Tongue (tissue), 2 donors: ENCODE data around the gene TBX6. TPM values are rescaled to one million over a fixed set of nuclear protein-coding genes. Genes with fewer than 3 reads are reported as not detected.

ENCODE experiments used
- DNase-seq: peaks from one replicate; pipeline ENCODE4 v3.0.0-alpha.2; 2015
- total RNA-seq: library from RNA; depleted of rRNA; stranded (reverse); fragments of >200 nt; gene quantifications from one replicate; pipeline ENCODE4 v1.2.3, GENCODE V29; 2014

Gene TBX6
- total RNA-seq, 1 donor from 2014 or later: 1.4 TPM

DNA sequence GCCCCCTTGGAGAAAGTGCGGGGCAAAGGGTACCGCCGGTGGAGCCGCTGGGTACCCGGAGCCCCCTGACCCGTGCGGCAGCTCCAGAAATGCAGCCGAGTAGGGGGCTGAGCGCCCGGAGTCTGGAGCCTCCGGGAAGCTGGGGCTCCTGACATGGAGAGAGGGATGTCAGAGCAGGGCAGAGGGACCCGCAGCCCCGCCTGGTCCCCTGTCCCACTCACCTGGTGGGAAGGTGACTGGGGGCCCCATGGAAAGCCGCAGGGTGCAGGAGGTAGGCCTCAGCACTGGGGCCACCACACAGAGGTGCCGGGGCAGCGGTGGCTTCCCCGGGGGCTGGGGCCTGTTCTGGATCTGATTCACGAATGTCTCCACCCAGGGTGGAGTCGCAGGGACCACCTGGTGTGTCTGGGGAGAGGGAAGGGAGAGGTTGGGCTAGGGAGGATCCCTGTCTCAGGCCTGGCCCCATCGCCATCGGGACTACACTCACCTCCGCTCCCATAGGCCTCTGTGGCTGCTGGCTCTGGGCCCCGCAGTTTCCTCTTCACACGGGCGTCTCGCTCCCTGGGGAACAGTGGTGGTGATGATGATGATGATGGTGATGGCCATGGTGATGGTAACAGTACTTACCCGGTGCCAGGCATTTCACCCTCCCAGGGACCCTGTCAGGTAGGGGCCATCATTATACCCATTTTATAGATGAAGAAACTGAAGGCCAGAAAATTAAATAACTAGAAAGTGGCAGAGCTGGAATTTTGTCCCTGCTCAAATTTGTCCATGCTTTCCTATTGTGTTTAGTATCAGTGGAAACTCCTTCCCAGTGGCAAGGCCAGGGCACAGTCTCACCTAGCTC is 5.2 kb downstream of the TBX6 start:
- DNase-seq: no peak

DNA sequence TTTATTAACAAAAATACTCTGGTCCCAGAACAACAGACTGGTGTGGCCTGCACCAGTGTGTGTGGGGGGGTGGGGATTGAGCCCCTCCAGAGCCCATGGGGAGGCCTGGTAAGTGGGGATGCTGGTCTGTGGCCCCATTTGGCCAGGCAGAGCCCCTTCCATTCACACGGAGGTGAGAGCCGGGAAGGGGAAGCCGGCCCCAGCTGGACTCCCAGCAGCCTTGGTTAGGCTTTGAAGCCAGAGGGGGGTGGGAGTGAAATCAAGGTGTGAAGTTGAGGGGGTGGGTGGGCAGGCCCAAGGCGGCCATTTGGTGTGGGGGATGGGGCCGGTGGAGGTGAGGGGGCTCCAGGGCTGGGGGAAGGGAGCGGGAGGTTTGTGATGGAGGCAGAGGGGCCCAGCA is 5.9 kb downstream of the TBX6 start:
- DNase-seq: no peak

DNA sequence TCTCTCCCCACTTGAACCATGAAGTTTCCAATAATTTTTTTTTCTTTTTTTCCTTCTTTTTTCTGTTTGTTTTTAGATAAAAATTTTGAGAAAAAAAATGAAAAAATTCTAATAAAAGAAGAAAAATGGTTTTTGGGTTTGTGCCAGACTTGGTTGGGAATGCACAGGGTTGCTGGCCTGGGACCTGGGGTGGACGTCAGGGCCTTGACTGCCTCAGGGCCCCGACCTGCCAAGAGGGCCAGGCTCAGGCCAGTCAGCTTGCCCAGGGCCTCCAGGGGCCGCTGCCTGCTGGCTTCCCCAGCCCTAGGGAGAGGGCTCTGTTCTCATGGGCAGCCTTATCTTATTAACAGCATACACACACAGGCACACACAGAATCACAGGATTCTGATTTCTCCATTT is 6.5 kb downstream of the TBX6 start:
- DNase-seq: no peak

DNA sequence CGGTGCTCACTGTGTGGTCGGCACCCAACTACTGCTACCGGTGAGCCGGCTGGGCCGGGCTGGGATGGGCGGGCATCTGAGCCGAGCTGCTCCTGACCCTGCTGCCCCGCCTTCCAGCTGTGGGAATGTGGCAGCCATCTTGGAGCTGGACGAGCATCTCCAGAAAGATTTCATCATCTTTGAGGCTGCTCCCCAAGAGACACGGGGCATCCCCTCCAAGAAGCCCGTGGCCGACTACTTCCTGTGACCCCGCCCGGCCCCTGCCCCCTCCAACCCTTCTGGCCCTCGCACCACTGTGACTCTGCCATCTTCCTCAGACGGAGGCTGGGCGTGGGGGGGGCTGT is 6.9 kb downstream of the TBX6 start:
- DNase-seq: no peak

DNA sequence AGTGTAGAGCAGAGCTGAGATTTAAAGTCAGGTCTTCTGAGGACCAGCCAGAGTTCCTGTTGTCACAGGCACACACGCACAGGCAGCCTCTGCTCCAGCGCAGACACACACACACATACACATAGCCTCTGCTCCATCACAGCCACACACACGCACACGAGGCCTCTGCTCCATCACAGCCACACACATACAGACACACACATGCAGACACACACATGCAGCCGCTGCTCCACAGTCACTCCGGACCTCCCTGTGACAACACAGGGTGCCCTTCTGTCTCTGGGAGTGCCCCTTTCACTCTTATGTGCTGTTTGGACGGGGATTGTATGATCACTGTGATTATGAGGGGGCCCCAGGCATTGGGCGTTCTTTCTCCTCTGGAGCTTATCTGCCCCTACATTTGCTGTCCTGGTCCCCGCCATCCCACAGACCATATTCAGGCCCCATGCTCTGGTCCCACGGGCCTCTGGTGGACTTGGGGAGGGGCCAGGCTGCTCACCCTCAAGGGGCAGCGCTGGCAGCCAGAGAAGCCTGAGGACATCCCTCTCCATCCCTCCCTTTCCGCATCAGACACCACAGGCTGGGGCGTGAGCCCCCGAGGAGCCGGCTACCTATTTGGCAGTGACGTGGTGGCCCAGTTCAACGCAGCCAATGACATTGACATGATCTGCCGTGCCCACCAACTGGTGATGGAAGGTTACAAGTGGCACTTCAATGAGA is 7.5 kb downstream of the TBX6 start:
- no peak for DNase-seq

DNA sequence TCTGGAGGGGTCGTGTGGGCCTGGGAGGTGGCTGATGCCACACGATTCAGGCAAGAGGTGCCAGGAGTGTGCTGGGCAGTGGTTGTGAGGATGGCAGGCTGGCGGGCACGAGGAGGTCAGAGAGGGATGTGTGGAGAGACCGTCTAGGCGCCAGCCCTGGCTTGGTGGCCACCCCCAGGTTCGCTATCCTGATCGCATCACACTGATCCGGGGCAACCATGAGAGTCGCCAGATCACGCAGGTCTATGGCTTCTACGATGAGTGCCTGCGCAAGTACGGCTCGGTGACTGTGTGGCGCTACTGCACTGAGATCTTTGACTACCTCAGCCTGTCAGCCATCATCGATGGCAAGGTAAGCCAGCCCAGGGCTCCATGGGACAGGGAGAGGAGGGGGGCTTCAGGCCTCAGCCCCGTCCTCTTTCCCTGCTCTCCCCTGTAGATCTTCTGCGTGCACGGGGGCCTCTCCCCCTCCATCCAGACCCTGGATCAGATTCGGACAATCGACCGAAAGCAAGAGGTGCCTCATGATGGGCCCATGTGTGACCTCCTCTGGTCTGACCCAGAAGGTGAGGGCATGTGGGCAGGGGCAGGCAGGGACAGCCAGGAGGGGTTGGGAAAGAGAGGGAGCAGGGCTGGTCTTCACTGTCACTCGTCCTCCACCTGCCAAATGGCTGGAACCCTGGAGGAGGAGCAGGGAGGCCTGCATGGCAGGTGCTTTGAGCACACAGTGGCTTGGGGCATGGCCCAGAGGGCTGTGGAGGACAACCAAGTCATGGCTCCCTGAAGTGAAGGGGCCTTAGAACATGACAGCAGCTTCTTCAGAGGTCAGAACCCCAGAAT is 8.3 kb downstream of the TBX6 start:
- no peak for DNase-seq

DNA sequence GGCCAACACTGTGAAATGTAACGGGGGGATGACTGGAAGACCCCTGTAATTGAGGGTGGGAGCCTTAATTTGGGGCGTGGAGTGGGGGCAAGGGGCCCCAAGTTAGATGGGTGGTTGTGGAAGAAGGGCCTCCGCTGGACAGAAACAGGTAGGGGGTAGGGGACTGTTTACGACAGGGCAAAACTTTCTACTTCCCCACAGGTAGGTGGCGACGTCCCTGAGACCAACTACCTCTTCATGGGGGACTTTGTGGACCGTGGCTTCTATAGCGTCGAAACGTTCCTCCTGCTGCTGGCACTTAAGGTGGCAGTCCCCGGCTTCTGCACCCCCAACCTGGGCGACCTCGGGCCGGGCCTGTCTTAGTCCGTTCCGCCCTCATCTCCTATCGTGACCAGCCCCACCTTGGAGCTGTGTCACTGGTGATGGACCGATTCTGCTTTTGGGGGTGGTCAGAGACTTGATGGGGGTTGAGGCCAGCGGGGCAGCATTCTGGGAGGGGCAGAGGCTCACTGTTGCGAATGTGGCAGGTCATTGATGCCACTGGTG is 9.1 kb downstream of the TBX6 start:
- no peak for DNase-seq

DNA sequence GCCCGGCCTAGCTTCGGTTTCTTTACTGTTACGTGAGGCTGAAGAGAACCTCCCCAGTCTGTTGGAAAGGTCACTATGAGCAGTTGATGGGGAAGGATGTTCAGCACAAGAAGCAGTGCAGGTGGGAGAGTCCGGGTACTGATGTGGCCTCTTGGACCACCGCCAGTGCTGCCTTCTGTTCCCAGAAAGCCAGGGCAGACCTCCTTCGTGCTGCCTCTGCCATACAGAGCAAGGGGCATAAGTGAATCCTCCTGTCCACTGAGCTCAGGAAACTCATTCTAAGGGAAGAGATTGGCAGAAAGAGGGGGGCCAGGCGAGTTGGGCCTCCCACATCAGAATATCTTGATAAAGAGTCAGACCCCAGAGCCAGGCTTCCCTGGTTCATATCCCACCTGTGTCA is 12.2 kb downstream of the TBX6 start:
- DNase-seq: no peak

DNA sequence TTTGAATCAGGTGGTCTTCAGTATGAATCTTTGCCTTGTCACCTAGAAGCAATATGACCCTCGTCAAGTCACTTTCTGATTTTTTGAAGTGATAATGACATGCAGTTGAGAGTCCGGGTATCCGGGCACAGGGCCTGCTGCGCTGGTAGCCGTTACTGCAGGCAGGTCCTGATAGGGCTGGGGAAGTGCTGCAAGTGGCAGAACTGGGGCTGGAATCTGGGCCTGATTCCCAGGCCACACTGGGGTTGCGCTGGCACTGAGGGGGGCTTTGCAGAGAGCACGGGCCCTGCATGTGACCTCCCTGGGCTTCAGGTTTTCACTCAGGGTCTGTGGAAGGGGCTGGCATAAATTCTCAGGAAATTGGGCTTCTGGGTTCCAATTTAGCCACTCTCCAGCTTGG is 13.0 kb downstream of the TBX6 start:
- DNase-seq: no peak

DNA sequence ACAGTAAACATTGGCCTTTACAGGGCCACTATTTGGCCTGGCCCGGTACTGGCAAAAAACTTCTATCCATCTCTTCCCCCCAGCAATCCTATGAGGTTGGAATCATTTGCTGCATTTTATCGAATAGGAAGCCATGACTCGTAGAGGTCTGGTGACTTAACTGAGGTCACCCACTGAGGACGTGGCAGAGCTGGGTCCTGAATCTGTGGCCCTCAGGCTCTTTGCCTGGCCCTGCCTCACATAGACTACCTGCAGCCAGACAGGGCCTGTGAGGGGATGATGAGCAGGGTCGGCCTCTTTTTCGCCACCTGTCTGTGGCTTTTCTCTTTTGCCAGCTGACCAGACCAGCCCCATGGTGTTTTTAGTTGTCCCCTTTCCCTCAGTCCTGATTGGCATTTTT is 14.1 kb downstream of the TBX6 start:
- DNase-seq: no peak

DNA sequence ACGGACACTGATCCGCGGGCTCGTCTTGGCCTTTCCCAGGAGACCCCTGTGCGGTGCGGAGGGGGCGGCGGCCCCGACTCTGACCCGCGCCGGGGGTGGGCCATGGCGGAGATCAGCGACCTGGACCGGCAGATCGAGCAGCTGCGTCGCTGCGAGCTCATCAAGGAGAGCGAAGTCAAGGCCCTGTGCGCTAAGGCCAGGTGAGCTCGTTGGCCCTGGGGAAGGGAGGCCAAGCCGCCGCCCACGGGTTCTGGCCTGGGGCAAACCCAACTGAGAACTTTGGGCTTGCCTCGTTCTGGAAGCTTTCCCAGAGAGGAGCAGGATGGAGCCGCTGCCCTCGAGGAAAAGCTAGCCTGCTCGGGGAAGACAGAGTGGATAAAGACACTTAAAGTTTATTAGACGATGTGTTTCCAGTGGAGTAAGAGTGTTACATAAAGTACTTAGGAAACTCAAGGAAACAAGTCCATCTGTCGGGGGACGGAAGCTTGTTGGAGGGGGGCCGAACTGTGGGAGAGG is 15.4 kb downstream of the TBX6 start:
- DNase-seq: no peak

DNA sequence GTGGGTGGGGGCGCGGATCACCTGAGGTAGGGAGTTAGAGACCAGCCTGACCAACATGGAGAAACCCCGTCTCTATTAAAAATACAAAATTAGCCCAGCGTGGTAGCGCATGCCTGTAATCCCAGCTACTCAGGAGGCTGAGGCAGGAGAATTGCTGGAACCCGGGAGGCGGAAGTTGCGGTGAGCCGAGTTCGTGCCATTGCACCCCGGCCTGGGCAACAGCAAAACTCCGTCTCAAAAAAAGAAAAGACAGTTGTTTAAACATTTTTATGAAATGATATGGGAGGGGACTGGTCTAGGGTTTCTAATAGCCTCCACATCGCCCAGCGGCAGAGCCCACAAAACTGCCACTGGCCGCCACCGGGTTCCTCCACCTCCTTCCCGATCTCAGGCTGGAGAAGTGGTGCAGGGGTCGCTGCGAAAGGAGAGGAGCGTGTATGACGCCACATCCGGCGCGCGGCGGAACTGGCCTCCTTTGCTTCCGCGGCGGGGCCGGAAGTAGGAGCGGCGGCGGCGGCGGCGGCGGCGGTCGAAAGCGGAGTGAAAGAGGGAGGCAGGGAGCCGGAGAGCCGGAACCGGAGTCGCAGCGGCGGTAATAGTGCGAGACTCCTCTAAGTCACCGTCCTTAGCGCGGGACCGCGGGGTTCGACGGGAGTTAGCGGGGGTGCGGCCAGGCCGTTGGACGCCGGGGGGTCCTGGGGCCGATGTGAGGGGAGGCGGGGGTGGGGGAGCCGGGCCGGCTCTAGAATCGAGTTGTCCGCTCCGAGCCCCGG is 16.0 kb downstream of the TBX6 start, which contains the start of gene PPP4C:
Gene PPP4C, plus strand, starts transcription at position 492 of the 773 bp plus-strand sequence. CDS start 384 bp downstream, outside the sequence.
- peak; percentile 96 for DNase-seq

DNA sequence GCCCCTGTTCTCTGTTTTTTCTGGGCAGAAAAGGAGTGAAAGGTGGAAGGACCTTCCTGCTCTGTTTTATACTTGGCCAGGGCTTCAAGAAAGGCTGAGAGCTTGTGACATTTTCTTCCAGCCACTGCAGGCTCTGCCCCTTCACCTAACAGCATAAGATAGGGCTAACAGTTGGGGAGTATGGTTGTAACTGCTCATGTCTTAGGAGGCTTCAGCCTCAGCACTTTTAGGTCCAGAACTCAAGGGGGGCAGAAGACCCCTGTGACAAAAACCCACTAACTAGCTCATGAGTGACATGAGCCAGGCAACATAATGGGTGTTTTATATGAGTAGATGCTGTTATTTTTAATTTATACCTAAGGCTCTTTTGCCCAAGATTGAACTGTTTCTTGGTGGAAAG is 21.2 kb downstream of the TBX6 start:
- no peak for DNase-seq

DNA sequence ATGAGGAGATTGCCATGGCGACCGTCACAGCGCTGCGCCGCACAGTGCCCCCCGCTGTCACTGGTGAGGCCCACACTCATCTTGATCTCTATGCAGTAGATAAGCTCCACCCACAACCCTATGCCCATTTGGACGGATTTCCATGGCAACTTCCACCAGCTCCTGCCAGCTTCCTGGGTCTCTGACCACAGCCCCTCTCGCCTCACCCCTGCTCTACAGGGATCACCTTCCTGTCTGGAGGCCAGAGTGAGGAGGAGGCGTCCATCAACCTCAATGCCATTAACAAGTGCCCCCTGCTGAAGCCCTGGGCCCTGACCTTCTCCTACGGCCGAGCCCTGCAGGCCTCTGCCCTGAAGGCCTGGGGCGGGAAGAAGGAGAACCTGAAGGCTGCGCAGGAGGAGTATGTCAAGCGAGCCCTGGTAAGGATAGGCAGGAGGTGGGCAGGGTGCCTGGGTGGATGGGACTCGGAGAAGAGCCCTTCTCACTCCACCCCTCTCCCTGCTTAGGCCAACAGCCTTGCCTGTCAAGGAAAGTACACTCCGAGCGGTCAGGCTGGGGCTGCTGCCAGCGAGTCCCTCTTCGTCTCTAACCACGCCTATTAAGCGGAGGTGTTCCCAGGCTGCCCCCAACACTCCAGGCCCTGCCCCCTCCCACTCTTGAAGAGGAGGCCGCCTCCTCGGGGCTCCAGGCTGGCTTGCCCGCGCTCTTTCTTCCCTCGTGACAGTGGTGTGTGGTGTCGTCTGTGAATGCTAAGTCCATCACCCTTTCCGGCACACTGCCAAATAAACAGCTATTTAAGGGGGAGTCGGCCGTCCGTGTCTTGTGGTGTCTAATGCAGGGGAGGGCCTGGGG is 21.9 kb downstream of the TBX6 start:
- no peak for DNase-seq

DNA sequence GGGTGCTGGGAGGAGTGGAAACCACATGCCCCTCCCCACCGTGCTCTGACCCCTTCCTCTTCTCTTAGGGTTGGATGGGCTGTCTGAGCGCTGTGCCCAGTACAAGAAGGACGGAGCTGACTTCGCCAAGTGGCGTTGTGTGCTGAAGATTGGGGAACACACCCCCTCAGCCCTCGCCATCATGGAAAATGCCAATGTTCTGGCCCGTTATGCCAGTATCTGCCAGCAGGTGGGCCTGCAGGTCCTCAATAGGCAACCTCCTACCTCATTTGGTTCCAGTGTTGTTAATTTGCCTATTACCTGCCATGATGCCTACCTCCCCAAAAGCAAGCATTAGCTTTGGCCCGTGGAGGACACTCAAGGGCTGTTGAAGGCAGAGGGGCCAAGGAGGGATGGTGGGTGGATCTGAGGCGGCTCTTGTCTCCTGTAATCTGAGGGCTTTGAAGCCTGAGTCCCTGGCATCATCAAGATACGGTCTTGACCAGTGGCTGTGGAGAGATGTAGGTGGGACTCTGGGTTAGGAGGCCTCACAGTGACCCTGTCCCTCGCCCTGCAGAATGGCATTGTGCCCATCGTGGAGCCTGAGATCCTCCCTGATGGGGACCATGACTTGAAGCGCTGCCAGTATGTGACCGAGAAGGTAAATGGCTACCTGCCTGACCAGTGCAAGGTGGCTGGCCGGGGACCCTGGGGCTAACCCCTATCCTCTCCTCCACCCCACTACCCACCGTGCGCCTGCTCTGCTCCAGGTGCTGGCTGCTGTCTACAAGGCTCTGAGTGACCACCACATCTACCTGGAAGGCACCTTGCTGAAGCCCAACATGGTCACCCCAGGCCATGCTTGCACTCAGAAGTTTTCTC is 22.7 kb downstream of the TBX6 start:
- no peak for DNase-seq

DNA sequence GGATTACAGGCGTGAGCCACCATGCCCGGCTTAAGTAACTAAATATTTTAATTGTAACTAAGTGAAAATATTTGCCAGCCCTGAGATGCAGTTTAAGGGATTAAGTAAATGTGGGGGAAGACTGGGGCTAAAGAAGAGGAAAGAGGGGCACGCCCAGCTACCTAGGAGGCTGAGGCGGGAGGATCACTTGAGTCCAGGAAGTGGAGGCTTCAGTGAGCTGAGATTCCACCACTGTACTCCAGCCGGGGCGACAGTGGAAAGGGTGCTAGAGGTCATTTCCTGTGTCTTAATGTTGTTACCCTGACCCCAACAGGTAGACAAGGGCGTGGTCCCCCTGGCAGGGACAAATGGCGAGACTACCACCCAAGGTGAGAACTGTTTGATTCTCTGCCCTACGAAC is 23.4 kb downstream of the TBX6 start:
- DNase-seq: no peak

DNA sequence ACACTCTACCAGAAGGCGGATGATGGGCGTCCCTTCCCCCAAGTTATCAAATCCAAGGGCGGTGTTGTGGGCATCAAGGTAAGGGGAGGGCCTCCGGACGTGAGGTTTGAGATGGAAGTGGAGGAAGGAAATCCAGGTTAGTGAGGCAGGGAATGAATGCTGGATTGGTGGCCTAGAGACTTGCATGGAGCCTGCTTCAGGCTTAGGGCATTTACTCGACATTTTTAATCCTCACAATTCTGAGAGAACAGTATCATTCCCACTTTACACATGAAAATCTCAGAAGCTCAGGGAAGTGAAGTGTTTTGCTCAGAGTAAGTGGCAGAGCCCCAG is 24.2 kb downstream of the TBX6 start:
- no peak for DNase-seq

DNA sequence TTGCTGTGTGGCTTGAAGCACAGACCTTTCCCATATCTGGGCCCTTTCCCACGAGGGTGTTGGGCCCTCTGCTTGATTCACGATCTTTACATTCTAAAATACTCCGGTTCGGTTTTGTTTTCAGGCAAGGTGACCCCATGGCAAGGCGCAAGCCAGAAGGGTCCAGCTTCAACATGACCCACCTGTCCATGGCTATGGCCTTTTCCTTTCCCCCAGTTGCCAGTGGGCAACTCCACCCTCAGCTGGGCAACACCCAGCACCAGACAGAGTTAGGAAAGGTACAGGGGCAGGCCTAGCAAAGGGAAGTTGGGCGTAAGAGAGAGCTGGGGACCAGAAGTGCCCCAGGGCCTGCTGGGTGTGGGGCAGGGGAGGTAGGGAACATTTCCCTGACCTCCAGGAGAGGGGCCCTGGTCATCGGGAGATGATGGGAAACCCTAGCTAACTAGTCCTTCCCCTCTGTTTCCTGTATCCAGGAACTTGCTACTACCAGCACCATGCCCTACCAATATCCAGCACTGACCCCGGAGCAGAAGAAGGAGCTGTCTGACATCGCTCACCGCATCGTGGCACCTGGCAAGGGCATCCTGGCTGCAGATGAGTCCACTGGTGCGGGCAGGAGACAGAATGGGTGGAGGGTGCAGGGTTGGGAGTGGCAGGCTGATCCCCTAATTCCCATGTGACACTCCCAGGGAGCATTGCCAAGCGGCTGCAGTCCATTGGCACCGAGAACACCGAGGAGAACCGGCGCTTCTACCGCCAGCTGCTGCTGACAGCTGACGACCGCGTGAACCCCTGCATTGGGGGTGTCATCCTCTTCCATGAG is 24.8 kb downstream of the TBX6 start:
- DNase-seq: peak; percentile 64
